ENCODE measurements around the gene ANKRD18A. TPM values are rescaled to one million over a fixed set of nuclear protein-coding genes. Genes with fewer than 3 reads are reported as not detected.
A peak's percentile ranks its signal among the peaks of the same experiment; 100 is the strongest.

Gene ANKRD18A
- total and polyA plus RNA-seq, 8 donors: 2.1 to 20.6 (median 8.2) TPM

GRCh38 chr9:38649731-38650363 is 29.5 kb upstream of the ANKRD18A start:
- ATAC-seq: no peak
- DNase-seq: no peak
- no peak overlapping the region for H3K27ac ChIP-seq
- no peak for FAIRE-seq
- no peaks in the 10 kb centered on the region for H3K4me1 ChIP-seq
- H3K9me3 ChIP-seq: no peaks in the 10 kb centered on the region
- H3K36me3 ChIP-seq: no peaks in the 10 kb centered on the region
- intact Hi-C loops (cut with DNase I): no loop called here
- no peak overlapping the region for H3K4me3 ChIP-seq
- TF ChIP-seq CTCF (IDR thresholded peaks at IDR 0.05): no peak
- no peaks in the 10 kb centered on the region for H3K27me3 ChIP-seq
- 69 to 72% methylated on average over 8 of the region's 8 CpGs for WGBS, 2 donors

- no peak for FAIRE-seq
- no peak for DNase-seq
These were observed 24.2 kb upstream of the ANKRD18A start for GRCh38 chr9:38644601-38645000.

GRCh38 chr9:38643815-38644173 is 23.4 kb upstream of the ANKRD18A start:
- FAIRE-seq (no peak), DNase-seq (no peak), ATAC-seq (no peak)
- Histone ChIP-seq H3K36me3 (no peaks in the 10 kb centered on the region), H3K9me3 (no peaks in the 10 kb centered on the region), H3K4me3 (no peak overlapping the region), H3K27ac (no peak overlapping the region), H3K4me1 (no peaks in the 10 kb centered on the region), H3K27me3 (no peaks in the 10 kb centered on the region)
- 55% methylated on average over 3 of the region's 3 CpGs for WGBS, 2 donors
- no peak for TF ChIP-seq CTCF (IDR thresholded peaks at IDR 0.05)
- intact Hi-C loops (cut with DNase I): no loop called here

More at GRCh38 chr9:38644601-38645000, 24.2 kb upstream of the ANKRD18A start:
- WGBS, 2 donors: 15 to 18% methylated on average over 2 of the region's 2 CpGs
- Histone ChIP-seq H3K36me3 (no peaks in the 10 kb centered on the region), H3K27ac (no peak overlapping the region), H3K27me3 (no peaks in the 10 kb centered on the region), H3K9me3 (no peaks in the 10 kb centered on the region), H3K4me3 (no peak overlapping the region), H3K4me1 (no peaks in the 10 kb centered on the region)
- ATAC-seq: no peak
- no peak for TF ChIP-seq CTCF (IDR thresholded peaks at IDR 0.05)
- intact Hi-C loops (cut with DNase I): no loop called here

GRCh38 chr9:38642951-38643814 is 22.8 kb upstream of the ANKRD18A start:
- DNase-seq: no peak
- Histone ChIP-seq H3K27me3 (no peaks in the 10 kb centered on the region), H3K4me3 (no peak overlapping the region), H3K9me3 (no peaks in the 10 kb centered on the region), H3K4me1 (no peaks in the 10 kb centered on the region), H3K27ac (no peak overlapping the region), H3K36me3 (no peaks in the 10 kb centered on the region)
- peak in 1 of 4 donors; percentile 1 for TF ChIP-seq CTCF (IDR thresholded peaks at IDR 0.05)
- no peak for ATAC-seq
- FAIRE-seq: no peak
- WGBS, 2 donors: 74 to 82% methylated on average over 18 of the region's 18 CpGs
- intact Hi-C loops (cut with DNase I): no loop called here
